Measurements from ENCODE around the gene KERA. TPM values are rescaled to one million over a fixed set of nuclear protein-coding genes. Genes with fewer than 3 reads are reported as not detected.

The KERA gene
- total and polyA plus RNA-seq, 4 experiments from 2014 or later = not detected

DNA sequence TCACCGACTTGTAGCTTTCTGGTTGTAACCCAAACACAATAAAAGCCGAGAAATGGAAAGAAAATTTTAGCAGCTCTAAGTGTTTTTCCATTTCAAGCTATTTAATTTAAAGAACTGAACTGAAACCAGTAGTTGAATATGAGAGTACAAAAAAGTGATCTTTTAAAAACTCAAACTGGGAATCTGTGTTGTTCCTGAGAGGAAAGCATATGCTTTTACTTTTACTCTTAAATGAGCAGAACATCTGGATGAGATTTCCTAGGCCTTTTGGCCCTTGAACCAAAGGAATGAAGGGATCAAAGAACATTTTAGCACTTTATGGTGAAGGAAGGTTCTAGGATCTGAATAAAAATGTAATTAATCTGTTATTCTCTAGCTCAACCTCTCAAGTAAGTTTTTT is 1.3 kb downstream of the KERA start:
- H3K4me3 ChIP-seq (ENCODE audit: low read length in 2 of 2) = no peak overlapping the region
- H3K4me1 ChIP-seq (ENCODE audit: insufficient read depth, low read length) = no peaks in the 10 kb centered on the region
- H3K9me3 Mint-ChIP-seq = peaks cover 0 to 2% (median 0%) of the 10 kb centered on the region in 8 donors
- ChIA-PET POLR2A (ENCODE audit: partially characterized antibody) (no interaction called here), CTCF (ENCODE audit: partially characterized antibody) (no interaction called here)
- intact Hi-C loops (cut with micrococcal nuclease) = no loop called here
- no peak for DNase-seq
- peaks cover 2 to 3% of the 10 kb centered on the region in 2 donors for H3K27me3 Mint-ChIP-seq
- H3K36me3 Mint-ChIP-seq = no peaks in the 10 kb centered on the region
- H3K4me3 Mint-ChIP-seq = no peak overlapping the region
- no peaks in the 10 kb centered on the region for H3K9me3 ChIP-seq (ENCODE audit: control insufficient read depth in 1 of 2, low read length in 2 of 2)
- no peak overlapping the region for H3K27ac ChIP-seq (ENCODE audit: low read depth, low read length)
- no peaks in the 10 kb centered on the region for H3K27me3 ChIP-seq (ENCODE audit: insufficient read depth, low read length)
- no peak overlapping the region for H3K27ac Mint-ChIP-seq
- no peaks in the 10 kb centered on the region for H3K4me1 Mint-ChIP-seq
- no peaks in the 10 kb centered on the region for H3K36me3 ChIP-seq (ENCODE audit: insufficient read depth, low read length)

DNA sequence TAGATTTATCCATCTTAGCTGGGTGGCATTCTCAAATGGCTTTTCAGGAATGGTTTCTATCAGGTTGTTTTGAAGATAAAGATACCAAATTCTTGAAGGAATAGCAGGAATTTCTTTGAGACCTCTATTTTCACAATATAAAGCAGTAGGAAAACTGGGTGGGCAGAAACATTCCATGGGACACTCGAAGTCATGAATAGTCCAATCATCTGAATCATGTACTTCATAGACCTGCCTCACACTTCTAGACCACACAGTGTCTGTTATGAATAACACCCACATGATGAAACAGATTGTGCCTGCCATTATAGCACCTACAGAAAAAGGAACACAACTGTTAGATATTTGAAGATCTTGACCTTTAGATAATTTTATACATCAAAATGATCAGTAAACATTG is 1.8 kb downstream of the KERA start:
- no peaks in the 10 kb centered on the region for H3K4me1 Mint-ChIP-seq
- POLR2A ChIA-PET (ENCODE audit: partially characterized antibody) = no interaction called here
- DNase-seq = no peak

DNA sequence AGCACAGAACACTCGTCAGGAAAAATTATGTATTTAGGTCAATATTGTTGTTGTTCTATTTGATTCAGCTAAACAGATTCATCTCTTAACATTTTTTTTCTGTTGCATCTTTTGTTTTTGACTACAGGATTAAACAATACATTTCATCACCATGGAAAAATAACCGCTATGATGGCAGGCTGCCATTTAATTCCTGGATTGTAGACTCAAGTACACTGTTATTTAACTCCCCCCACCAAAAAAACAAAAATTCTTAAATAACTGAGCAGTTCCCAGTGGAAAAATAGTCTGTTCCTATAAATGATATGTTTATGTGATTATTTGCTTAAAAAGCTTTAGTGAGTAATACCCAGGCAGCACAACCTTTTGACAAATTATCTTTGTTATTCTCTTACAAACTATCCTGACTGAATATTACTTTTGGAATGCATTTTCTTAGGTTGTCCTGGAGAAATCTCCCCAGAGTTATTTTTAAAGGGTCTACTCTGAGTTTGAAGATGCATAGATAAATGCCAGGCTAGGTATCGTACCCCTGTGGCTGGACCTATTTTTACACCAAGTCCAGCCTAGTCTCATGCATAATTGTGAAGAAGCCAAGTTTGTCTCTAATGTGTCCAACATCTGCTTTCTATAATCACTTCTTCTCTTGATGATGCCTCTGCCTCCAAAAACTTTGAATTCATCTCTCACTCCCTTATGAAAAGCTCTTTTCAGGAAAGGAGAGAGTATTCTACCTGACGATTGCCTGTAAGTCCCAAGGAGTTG is 3.7 kb downstream of the KERA start:
- H3K27ac Mint-ChIP-seq = no peak overlapping the region
- ChIA-PET POLR2A (ENCODE audit: partially characterized antibody) (no interaction called here), CTCF (ENCODE audit: partially characterized antibody) (no interaction called here)
- no peaks in the 10 kb centered on the region for H3K4me1 Mint-ChIP-seq
- H3K36me3 Mint-ChIP-seq = no peaks in the 10 kb centered on the region
- H3K4me1 ChIP-seq (ENCODE audit: insufficient read depth, low read length) = no peaks in the 10 kb centered on the region
- H3K36me3 ChIP-seq (ENCODE audit: insufficient read depth, low read length) = no peaks in the 10 kb centered on the region
- peaks cover 3% of the 10 kb centered on the region in 2 donors for H3K27me3 Mint-ChIP-seq
- H3K27ac ChIP-seq (ENCODE audit: low read depth, low read length) = no peak overlapping the region
- H3K9me3 Mint-ChIP-seq = peaks cover 0 to 3% (median 0%) of the 10 kb centered on the region in 8 donors
- H3K4me3 ChIP-seq (ENCODE audit: low read length in 2 of 2) = no peak overlapping the region
- no peak for DNase-seq
- H3K9me3 ChIP-seq (ENCODE audit: control insufficient read depth in 1 of 2, low read length in 2 of 2) = no peaks in the 10 kb centered on the region
- no peak overlapping the region for H3K4me3 Mint-ChIP-seq
- no peaks in the 10 kb centered on the region for H3K27me3 ChIP-seq (ENCODE audit: insufficient read depth, low read length)
- intact Hi-C loops (cut with micrococcal nuclease) = no loop called here

More for the DNA sequence above, 1.8 kb downstream of the KERA start:
- Histone ChIP-seq H3K27ac (ENCODE audit: low read depth, low read length) (no peak overlapping the region), H3K36me3 (ENCODE audit: insufficient read depth, low read length) (no peaks in the 10 kb centered on the region), H3K4me3 (ENCODE audit: low read length in 2 of 2) (no peak overlapping the region), H3K4me1 (ENCODE audit: insufficient read depth, low read length) (no peaks in the 10 kb centered on the region), H3K9me3 (ENCODE audit: control insufficient read depth in 1 of 2, low read length in 2 of 2) (no peaks in the 10 kb centered on the region), H3K27me3 (ENCODE audit: insufficient read depth, low read length) (no peaks in the 10 kb centered on the region)
- Mint-ChIP-seq H3K9me3 (peaks cover 0 to 3% (median 0%) of the 10 kb centered on the region in 8 donors), H3K36me3 (no peaks in the 10 kb centered on the region), H3K27me3 (peaks cover 3% of the 10 kb centered on the region in 2 donors), H3K4me3 (no peak overlapping the region), H3K27ac (no peak overlapping the region)
- intact Hi-C loops (cut with micrococcal nuclease) = no loop called here
- CTCF ChIA-PET (ENCODE audit: partially characterized antibody) = no interaction called here

DNA sequence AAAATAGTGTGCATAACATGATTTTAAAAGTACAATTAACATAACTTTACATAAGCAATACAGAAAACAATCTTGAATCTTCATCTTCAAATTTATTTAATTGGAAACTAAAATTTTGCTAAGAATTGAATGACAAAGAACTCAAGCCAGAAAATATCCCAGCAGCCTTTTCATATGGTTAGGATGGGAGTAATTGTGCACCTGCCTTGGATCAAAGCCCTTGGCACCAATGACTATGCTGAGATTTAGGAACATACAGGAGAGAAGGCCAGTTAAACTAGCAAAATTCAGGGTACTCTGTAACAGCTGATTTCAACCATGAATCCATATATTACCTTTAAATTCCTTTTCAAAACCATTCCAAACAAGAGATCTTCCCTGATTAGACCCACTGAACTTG is 5.8 kb downstream of the KERA start:
- peaks cover 3% of the 10 kb centered on the region in 2 donors for H3K27me3 Mint-ChIP-seq
- H3K4me3 ChIP-seq (ENCODE audit: low read length in 2 of 2) = no peak overlapping the region
- intact Hi-C loops (cut with micrococcal nuclease) = no loop called here
- no peaks in the 10 kb centered on the region for H3K4me1 ChIP-seq (ENCODE audit: insufficient read depth, low read length)
- H3K36me3 Mint-ChIP-seq = no peaks in the 10 kb centered on the region
- H3K4me1 Mint-ChIP-seq = no peaks in the 10 kb centered on the region
- no peak overlapping the region for H3K4me3 Mint-ChIP-seq
- no peaks in the 10 kb centered on the region for H3K9me3 ChIP-seq (ENCODE audit: control insufficient read depth in 1 of 2, low read length in 2 of 2)
- ChIA-PET CTCF (ENCODE audit: partially characterized antibody) (no interaction called here), POLR2A (ENCODE audit: partially characterized antibody) (no interaction called here)
- no peak overlapping the region for H3K27ac ChIP-seq (ENCODE audit: low read depth, low read length)
- no peaks in the 10 kb centered on the region for H3K27me3 ChIP-seq (ENCODE audit: insufficient read depth, low read length)
- H3K9me3 Mint-ChIP-seq = peaks cover 0 to 3% (median 0%) of the 10 kb centered on the region in 8 donors
- no peak for DNase-seq
- H3K27ac Mint-ChIP-seq = no peak overlapping the region
- H3K36me3 ChIP-seq (ENCODE audit: insufficient read depth, low read length) = no peaks in the 10 kb centered on the region

DNA sequence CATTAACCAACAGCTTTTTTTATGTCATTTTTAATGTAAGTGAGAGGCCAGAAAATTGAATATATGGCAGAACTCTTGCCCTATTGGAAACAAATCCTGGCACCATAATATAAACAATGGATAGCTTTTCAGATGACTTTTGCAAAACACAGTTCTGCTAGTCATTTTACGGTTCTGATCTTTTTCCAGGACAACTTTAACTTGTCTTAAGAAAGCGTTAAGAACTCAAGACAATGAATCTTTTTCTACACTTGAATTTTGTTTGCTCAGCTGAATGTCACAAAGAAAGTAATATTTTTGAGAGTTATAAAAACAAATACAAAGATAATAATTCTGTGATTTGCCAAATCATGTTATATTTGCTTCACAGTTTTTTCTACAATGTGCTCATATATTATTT is 13.2 kb downstream of the KERA start:
- H3K27ac Mint-ChIP-seq = no peak overlapping the region
- no peaks in the 10 kb centered on the region for H3K27me3 ChIP-seq (ENCODE audit: insufficient read depth, low read length)
- H3K27ac ChIP-seq (ENCODE audit: low read depth, low read length) = no peak overlapping the region
- H3K4me1 ChIP-seq (ENCODE audit: insufficient read depth, low read length) = no peaks in the 10 kb centered on the region
- ChIA-PET POLR2A (ENCODE audit: partially characterized antibody) (no interaction called here), CTCF (ENCODE audit: partially characterized antibody) (no interaction called here)
- no peak for DNase-seq
- H3K9me3 Mint-ChIP-seq = peaks cover 0 to 2% (median 0%) of the 10 kb centered on the region in 8 donors
- intact Hi-C loops (cut with micrococcal nuclease) = no loop called here
- H3K27me3 Mint-ChIP-seq = no peaks in the 10 kb centered on the region
- H3K4me1 Mint-ChIP-seq = no peaks in the 10 kb centered on the region
- no peaks in the 10 kb centered on the region for H3K36me3 Mint-ChIP-seq
- H3K4me3 Mint-ChIP-seq = no peak overlapping the region
- H3K36me3 ChIP-seq (ENCODE audit: insufficient read depth, low read length) = no peaks in the 10 kb centered on the region
- H3K9me3 ChIP-seq (ENCODE audit: control insufficient read depth in 1 of 2, low read length in 2 of 2) = no peaks in the 10 kb centered on the region
- H3K4me3 ChIP-seq (ENCODE audit: low read length in 2 of 2) = no peak overlapping the region

DNA sequence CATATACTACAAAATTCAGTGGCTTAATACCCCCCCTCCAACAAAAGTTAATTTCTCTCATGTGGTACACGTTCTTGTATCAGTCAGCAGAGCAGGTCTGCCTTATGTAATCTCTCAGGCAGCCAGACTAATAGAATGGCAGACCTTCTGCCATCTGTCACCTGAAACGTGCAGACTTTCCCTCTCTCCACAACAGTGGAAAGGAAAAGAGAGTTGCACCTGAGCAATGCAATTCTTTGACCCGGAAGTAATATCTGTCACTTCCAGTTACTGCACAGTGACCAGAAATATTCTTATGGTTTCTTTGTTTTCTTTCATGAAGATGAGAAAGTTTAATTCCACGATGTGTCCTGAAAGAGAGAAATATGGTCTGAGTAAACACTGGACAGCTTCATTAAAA is 14.4 kb downstream of the KERA start:
- Histone ChIP-seq H3K36me3 (ENCODE audit: insufficient read depth, low read length) (no peaks in the 10 kb centered on the region), H3K27me3 (ENCODE audit: insufficient read depth, low read length) (no peaks in the 10 kb centered on the region), H3K4me3 (ENCODE audit: low read length in 2 of 2) (no peak overlapping the region), H3K27ac (ENCODE audit: low read depth, low read length) (no peak overlapping the region), H3K4me1 (ENCODE audit: insufficient read depth, low read length) (no peaks in the 10 kb centered on the region), H3K9me3 (ENCODE audit: control insufficient read depth in 1 of 2, low read length in 2 of 2) (no peaks in the 10 kb centered on the region)
- Mint-ChIP-seq H3K27me3 (no peaks in the 10 kb centered on the region), H3K9me3 (peaks cover 0 to 2% (median 0%) of the 10 kb centered on the region in 8 donors), H3K36me3 (no peaks in the 10 kb centered on the region), H3K4me3 (no peak overlapping the region), H3K27ac (no peak overlapping the region), H3K4me1 (no peaks in the 10 kb centered on the region)
- intact Hi-C loops (cut with micrococcal nuclease) = no loop called here
- ChIA-PET POLR2A (ENCODE audit: partially characterized antibody) (no interaction called here), CTCF (ENCODE audit: partially characterized antibody) (no interaction called here)
- no peak for DNase-seq

DNA sequence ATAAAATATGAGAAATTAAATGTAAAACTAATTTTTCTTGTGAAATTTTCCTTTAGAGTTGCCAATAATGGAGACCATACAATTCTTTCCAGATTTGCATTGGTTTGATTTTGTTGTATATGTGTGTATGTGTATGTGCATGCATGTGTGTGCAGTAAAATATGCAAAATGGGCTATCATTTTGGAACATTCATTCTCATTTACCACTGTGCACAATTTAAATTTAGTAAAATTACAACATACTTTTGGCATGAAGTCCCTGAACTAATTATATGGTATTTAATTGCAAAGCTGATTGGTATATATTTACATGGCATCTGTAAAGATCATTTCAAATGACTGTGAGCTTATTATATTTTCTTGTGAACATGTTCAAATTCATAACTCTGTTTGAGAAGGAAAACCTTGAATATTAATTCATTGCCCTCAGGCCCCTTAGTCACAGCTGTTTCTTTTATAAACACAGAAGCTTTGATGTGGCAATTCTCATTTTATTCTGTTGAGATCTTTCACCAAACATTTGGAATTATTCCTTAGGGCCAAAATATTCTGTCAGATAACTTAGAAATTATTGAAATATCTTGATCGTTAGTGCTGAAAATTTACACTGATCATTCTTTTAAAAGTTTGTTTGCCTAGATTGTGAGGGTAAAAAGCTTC is 17.6 kb downstream of the KERA start:
- intact Hi-C loops (cut with micrococcal nuclease) = no loop called here
- H3K4me1 Mint-ChIP-seq = no peaks in the 10 kb centered on the region
- Histone ChIP-seq H3K27ac (ENCODE audit: low read depth, low read length) (no peak overlapping the region), H3K4me3 (ENCODE audit: low read length in 2 of 2) (no peak overlapping the region), H3K4me1 (ENCODE audit: insufficient read depth, low read length) (no peaks in the 10 kb centered on the region), H3K36me3 (ENCODE audit: insufficient read depth, low read length) (no peaks in the 10 kb centered on the region), H3K9me3 (ENCODE audit: control insufficient read depth in 1 of 2, low read length in 2 of 2) (no peaks in the 10 kb centered on the region), H3K27me3 (ENCODE audit: insufficient read depth, low read length) (no peaks in the 10 kb centered on the region)
- H3K9me3 Mint-ChIP-seq = no peaks in the 10 kb centered on the region
- no peaks in the 10 kb centered on the region for H3K27me3 Mint-ChIP-seq
- CTCF ChIA-PET (ENCODE audit: partially characterized antibody) = no interaction called here
- no peaks in the 10 kb centered on the region for H3K36me3 Mint-ChIP-seq
- no peak overlapping the region for H3K4me3 Mint-ChIP-seq
- POLR2A ChIA-PET (ENCODE audit: partially characterized antibody) = no interaction called here
- no peak for DNase-seq
- H3K27ac Mint-ChIP-seq = no peak overlapping the region

Data from CD4-positive, alpha-beta memory T cell (primary cell).